SKM-1 treated with dmso at 0.1 percent for 144 hours (cell line): ENCODE measurements around the gene OR1C1.
"Not testable (repeated sequence)": the region's sequence is repeated elsewhere in the genome, so short reads cannot be mapped to it uniquely, and the experiment has no call there.

ENCODE experiments used
- DNase-seq: peaks from one replicate; lab custom pipeline; 2025; ENCODE audit not compliant: unreplicated experiment; lab: John Stamatoyannopoulos, UW

OR1C1 gene, protein sequence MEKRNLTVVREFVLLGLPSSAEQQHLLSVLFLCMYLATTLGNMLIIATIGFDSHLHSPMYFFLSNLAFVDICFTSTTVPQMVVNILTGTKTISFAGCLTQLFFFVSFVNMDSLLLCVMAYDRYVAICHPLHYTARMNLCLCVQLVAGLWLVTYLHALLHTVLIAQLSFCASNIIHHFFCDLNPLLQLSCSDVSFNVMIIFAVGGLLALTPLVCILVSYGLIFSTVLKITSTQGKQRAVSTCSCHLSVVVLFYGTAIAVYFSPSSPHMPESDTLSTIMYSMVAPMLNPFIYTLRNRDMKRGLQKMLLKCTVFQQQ

DNA sequence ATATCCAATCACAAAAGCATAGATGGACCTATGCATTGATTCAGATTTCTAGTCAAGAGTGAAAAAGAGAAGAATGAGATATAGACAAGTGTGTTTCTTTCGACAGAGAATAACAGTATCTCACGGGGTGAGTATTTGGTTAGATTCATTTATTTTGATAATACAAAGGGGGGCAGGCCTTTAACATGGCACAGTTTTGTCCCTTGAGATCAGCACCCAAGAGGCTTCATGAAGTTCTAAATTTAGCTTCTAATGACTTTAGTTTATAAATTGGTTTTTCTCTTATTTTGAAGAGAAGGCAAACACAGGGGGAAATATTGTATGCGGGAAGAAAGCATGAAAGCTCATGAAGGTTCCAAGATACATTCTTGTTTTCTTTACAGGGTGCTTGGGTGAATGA, at the start of gene OR1C1:
Gene OR1C1, minus strand, starts transcription at position 101 of the 400 bp plus-strand sequence. CDS start 2,150 bp downstream, outside the sequence.
- DNase-seq, result no peak

DNA sequence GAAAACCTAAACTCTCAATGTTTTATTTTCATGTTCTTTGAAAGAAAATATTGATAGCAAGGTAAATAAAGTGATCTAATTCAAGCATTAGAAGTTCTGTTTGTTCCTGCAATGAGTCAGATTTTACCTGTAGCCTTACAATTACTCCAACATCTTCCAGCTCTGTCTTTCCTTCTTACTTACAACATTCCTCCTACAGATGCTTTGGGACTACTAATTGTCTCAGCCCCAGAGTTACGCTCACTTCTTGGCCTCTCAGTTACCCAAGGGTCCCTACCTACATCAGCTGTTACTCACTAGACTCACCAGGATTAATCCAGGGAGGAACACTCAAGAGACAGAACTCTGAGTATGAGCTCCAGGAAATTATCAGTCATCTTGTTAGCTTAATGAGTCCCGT, 37.2 kb upstream of the OR1C1 start:
- no peak for DNase-seq

DNA sequence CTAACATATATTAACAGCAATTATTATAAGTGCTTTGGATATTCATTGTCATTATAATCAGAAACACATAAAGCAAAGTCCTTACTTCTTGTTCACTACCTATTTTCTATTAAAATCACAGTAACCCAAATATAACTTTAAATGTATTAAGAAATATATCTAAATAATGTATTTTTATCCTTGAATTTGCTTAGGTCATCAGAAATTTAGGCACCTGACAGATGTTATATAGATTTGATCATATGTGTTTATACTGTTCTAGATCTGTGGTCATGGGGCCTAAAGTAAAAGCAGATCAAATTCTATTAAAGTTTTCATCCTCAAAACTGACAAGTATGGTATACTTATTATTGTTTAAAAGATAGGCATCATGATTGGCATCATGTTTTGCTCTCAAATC, 9.2 kb upstream of the OR1C1 start:
- no peak for DNase-seq

DNA sequence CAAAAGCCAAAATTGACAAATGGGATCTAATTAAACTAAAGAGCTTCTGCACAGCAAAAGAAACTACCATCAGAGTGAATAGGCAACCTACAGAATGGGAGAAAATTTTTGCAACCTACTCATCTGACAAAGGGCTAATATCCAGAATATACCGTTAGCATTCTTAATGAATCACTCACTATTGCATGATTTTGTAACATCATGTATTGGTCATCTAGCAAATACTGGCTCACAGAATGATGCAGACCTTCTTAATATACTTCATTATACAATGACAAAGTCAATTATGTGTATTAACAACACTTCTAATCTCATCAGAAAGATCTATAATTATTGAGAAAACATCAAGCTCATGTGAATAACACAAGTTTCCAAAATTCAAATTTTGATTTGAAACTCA, 6.0 kb downstream of the OR1C1 start:
- not testable (repeated sequence) for DNase-seq

DNA sequence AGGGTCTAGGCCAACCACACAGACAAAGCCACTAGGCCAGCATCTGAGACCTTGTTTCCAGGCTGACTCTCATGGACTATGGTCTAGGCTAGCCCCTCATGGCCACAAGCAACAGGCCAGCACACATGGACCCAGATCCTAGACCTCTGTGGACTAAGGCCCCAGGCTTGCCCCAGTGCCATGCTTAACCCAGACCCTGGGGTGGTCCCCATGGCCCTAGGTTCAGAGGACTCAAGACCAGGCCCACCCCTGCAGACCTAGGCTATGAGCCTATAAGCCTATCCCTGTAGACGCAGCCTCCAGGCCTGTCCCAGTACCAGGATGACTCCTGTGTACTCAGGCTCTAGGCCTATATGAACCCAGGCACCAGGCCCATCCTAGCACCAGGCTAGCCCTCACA, 10.5 kb downstream of the OR1C1 start:
- DNase-seq, result no peak

DNA sequence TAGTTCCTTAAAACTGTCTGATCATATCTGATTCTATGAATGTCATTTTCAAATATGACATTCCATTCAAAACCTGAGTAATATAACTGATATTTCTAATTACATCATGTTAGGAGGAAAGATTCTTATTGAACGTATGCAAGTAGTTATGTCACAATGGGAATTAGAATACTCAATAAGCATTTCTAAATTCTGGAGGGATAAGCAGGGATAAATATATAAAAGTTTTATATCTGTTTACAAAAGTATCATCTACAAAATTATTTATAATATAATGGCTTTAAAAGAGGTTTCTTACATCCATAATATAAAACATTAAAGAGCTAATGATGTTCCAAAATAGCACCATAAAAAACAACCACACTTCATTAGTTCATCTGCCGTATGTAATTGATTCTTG, 12.3 kb downstream of the OR1C1 start, which contains the start of gene OR14A2:
Gene OR14A2, minus strand, starts transcription at position 101 of the 400 bp plus-strand sequence.
- no peak for DNase-seq

DNA sequence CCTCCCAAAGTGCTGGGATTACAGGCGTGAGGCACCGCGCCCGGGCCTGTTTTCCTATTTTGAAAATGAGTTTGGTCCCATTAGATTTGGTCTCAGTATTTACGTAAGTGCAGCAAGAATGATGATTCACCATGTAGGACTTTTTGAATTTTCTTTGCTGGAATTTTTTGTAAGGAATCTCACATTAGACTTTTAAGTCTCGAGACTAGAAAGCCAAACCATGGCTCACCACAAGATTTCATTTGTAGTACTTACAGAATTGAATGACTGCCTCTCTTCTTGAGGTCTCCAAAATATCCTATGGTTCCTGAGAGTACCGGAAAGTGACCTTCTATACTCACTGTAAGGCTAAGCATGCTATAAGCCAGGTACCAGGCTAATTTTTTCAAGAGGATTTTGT, 12.7 kb downstream of the OR1C1 start:
- no peak for DNase-seq

DNA sequence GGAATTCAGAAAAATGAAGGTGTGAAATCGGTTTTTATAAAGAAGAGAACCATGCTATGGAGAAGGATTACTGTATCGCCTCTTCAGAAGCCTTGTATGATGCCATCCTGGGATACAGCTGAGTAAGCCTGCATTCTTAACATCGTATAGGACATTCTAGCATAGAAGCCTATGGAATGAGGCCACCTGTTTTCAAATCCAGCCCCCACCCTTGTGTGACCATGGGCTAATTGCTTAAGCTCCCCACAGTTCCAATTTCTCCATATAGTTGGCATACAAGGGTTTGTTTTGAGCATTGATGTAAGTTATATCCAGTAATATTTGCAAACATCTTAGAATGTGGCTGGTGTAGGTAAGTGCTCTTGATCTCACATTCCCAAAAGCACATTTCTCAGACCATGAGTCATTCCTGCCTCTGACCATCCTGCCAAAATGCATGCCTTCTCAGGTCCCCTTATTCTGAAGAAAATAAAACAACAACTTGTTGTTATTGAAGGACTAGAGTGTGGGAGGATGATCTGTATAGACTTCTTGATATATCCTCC, 13.9 kb downstream of the OR1C1 start:
- no peak for DNase-seq

DNA sequence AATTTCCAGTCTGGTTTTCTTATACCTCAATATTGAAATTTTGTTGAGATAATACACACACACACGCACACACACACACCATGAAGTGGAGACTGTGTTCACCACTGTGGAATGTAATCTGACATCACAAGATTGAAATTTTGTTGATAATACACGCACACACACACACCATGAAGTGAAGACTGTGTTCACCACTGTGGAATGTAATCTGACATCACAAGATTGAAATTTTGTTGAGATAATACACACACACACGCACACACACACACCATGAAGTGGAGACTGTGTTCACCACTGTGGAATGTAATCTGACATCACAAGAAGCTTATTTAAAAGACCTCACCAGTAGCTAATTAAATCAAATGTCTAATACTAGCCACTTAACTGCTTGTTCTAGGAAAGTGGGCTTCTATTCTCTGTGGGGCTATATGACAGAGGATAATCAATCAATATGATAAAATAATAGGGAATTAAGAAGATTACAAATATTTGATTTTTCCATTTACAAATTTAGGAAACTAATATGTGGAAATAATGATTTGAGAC, 18.1 kb downstream of the OR1C1 start:
- not testable (repeated sequence) for DNase-seq

DNA sequence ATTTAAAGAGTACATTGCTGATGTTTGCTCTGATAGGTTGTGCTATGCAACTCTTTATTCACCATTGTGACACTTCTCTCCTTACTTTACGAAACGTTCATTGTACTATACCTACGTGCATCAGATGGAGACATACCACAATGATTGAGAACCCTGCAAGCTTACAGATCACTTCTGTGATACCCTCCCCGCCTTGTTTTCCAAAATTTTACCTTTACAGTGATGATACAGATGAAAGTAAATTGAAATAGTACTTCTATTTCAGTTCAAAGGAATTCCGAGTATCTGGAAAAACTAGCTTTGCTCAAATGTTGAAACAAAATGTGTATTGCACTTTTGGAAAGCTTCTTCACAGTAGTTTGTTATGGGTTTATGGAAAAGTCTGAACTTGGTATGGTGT, 18.6 kb downstream of the OR1C1 start:
- no peak for DNase-seq

DNA sequence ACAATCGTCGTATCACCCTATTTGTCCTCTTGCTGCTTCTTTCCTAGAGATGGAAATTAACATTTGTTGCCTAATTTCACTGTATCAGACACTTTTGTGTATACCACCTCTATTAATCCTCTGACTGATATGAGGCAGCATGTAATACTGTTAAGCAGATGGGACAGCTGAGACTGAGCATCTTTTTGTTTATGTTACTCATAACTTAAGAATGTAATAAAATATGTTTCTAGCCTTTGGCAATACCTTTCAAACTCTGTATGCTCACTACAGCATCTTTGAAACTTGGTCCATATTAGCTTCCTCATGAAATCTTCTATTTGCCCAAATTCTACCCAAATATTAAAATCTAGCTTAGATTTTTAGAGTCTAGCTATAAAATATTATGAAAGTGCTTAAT, 19.6 kb downstream of the OR1C1 start:
- no peak for DNase-seq

DNA sequence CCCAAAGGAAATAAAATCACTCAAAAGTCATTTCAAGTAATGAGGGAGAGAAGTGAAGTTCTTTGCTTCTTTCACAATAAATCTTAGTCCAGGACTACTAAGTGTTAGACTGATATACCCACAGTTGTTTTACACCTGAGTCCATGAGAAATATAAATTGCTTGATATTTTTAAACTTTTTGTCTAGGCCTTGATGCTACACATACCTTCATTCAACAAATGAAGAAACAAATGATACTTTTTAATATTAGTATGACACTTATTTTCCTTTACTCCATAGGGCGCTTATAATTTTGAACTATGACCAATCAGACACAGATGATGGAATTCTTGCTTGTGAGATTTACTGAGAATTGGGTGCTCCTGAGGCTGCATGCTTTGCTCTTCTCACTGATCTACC, 22.0 kb downstream of the OR1C1 start, which contains the start of gene OR14K1:
Gene OR14K1, plus strand, starts transcription at position 301 of the 400 bp plus-strand sequence. Its CDS starts 0 bp downstream, at position 301.
- DNase-seq, result no peak

DNA sequence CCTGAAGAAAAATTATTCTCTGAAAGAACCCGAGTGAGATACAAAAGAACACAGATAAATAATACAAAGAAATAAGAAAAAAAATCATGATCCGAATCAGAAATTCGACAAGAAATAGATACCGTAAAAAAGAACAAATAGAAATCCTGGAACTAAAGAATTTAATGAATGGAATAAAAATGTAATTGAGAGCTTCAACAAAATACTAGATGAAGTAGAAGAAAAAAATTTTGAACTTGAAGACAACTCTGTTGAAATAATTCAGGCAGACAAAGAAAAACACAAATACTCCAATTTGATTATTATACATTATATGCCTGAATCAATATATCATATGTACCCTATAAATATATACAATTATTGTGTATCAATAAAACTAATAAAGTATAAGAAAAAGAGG, 39.1 kb downstream of the OR1C1 start:
- no peak for DNase-seq

DNA sequence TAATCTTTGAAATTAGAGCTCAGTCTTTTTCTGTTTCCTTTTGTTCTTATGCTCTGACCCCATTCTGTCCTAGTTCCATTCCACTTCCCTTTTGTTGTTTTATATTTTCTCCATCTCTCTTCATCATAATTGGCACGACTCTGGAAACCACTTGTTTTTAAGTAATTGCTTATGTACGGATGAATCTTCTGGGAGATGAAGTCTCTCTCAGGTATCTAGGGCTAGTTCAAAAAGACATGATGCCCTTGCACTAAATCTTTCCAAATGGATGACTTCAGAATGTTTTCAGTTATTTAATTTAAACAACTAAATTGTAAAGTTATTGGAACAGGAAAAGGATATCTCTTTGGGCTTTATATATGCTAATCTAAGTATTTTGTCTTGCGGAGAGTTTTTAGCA, 43.8 kb downstream of the OR1C1 start, which contains the start of gene OR6F1:
Gene OR6F1, minus strand, starts transcription at position 101 of the 400 bp plus-strand sequence. CDS start 3,891 bp downstream, outside the sequence.
- DNase-seq, result no peak

DNA sequence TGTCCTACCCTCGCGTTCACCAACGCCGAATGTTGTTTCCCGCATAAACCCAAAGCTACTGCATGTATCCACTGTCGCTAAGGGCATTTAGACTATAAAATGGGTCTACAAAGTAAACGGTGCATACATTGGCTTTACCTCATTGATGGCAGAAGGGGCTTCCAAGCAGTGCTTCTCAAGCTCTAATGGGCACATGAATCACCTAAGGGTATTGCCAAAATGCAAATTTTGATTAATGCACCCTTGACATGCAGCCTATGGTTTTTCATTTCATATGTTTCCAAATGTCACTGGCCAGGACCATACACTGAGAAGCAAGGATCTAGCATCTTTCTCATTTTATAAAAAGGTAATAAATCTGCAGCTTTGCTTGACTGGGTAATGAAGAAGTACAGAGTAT, 46.6 kb downstream of the OR1C1 start:
- no peak for DNase-seq

DNA sequence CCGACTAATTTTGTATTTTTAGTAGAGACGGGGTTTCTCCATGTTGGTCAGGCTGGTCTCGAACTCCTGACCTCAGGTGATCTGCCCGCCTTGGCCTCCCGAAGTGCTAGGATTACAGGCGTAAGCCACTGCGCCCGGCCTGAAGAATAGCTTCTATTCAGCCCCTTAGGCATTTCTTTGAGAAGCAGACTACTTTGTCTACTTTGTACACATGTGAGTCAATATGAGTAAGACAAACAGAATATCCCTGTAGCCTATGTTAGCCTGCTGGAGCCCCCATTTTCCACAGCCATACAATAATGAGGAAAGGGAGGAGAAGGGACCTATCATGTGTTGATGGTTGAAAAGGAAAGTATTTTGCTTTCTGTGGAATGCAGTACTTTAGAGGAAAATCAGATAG, 49.7 kb downstream of the OR1C1 start:
- not testable (repeated sequence) for DNase-seq
